AG09309 (cell line): ENCODE results near the gene OR10A6.

Source experiments
- DNase-seq: peaks from one replicate; pipeline ENCODE4 v3.0.0-alpha.2; 2010; ENCODE audit warnings: low read depth
- H3K4me3 ChIP-seq: 2 replicates; pipeline ENCODE4 v1.5.1; 2011; ENCODE audit warnings: mild to moderate bottlenecking, low read depth, low read length, moderate library complexity; ENCODE audit not compliant: control insufficient read depth
- CTCF ChIP-seq: IDR thresholded peaks from 2 replicates; pipeline ENCODE4 v1.5.1; 2011; ENCODE audit warnings: mild to moderate bottlenecking, low read depth, low read length, inconsistent platforms; ENCODE audit not compliant: insufficient read depth, control insufficient read depth; ENCODE audit errors: missing control alignments

The OR10A6 gene

GRCh38 chr11:7905961-7906429 lies 25.1 kb downstream of the OR10A6 start:
- H3K4me3 ChIP-seq, result no peak overlapping the region
- no peak for DNase-seq
- no peak for TF ChIP-seq CTCF

GRCh38 chr11:7905549-7905948 lies 25.5 kb downstream of the OR10A6 start:
- no peak for TF ChIP-seq CTCF
- no peak overlapping the region for H3K4me3 ChIP-seq
- no peak for DNase-seq

- DNase-seq, result peak; percentile 37
- no peak overlapping the region for H3K4me3 ChIP-seq
- TF ChIP-seq CTCF, result peak; percentile 57
Observed at GRCh38 chr11:7904917-7905316, 26.2 kb downstream of the OR10A6 start.

- TF ChIP-seq CTCF, result no peak
- no peak for DNase-seq
Observed at GRCh38 chr11:7903940-7904339, 27.1 kb downstream of the OR10A6 start.

GRCh38 chr11:7901319-7901854 lies 29.7 kb downstream of the OR10A6 start:
- no peak for TF ChIP-seq CTCF
- DNase-seq, result no peak
- H3K4me3 ChIP-seq, result no peak overlapping the region

More at GRCh38 chr11:7903940-7904339, 27.1 kb downstream of the OR10A6 start:
- H3K4me3 ChIP-seq, result no peak overlapping the region

GRCh38 chr11:7900686-7901085 lies 30.4 kb downstream of the OR10A6 start:
- no peak for TF ChIP-seq CTCF
- DNase-seq, result no peak
- H3K4me3 ChIP-seq, result no peak overlapping the region
